H1 (cell line): ENCODE data around the gene CXCR3.
"Not testable (repeated sequence)": the region's sequence is repeated elsewhere in the genome, so short reads cannot be mapped to it uniquely, and the experiment has no call there.

Experiments
- BRCA1 ChIP-seq: IDR thresholded peaks from 2 replicates; pipeline ENCODE4 v1.6.1; 2012; ENCODE audit warnings: low read depth, low read length, improper control_type of control experiment
- POLR2AphosphoS5 ChIP-seq: IDR thresholded peaks from 2 replicates; pipeline ENCODE4 v1.6.1; 2011; ENCODE audit warnings: low read depth, low read length

- TF ChIP-seq POLR2AphosphoS5, BRCA1: not testable (repeated sequence)
Measured at GRCh38 chrX:71662654-71663053, 44.3 kb upstream of the CXCR3 start.
